ENCODE results near the gene ADAM10.

DNA sequence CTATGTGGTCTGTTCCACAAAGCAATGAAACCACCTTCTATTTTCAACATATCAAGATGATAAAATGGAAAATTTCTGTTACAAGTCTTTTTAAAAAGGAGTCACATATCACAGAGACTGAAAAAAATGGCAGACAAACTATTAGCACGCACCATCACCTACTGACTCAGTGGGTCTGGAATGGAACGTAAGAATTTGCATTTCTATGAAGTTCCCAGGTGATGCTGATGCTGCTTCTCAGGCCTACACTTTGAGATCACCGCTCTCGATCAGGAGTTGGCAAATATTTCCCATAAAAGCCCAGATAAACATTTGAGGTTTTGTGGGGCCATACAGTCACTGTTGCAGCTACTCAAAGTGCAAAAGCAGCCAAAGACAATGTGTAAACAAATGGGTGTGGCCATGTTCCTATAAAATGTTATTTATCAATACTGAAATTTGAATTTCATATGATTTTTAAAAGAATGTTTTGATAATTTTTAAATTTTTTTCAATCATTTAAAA lies 142.9 kb downstream of the ADAM10 start:
- TF ChIP-seq, protein P1, sequence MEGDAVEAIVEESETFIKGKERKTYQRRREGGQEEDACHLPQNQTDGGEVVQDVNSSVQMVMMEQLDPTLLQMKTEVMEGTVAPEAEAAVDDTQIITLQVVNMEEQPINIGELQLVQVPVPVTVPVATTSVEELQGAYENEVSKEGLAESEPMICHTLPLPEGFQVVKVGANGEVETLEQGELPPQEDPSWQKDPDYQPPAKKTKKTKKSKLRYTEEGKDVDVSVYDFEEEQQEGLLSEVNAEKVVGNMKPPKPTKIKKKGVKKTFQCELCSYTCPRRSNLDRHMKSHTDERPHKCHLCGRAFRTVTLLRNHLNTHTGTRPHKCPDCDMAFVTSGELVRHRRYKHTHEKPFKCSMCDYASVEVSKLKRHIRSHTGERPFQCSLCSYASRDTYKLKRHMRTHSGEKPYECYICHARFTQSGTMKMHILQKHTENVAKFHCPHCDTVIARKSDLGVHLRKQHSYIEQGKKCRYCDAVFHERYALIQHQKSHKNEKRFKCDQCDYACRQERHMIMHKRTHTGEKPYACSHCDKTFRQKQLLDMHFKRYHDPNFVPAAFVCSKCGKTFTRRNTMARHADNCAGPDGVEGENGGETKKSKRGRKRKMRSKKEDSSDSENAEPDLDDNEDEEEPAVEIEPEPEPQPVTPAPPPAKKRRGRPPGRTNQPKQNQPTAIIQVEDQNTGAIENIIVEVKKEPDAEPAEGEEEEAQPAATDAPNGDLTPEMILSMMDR (IDR thresholded peaks at IDR 0.05 in 4 of 5, conservative IDR thresholded peaks at IDR 0.05 in 1 of 5): no peak
- no peak for TF ChIP-seq POLR2A (IDR thresholded peaks at IDR 0.05)
